Activated B cell treated with CpG ODN at 0.5 μM for 24 hours (primary cell): ENCODE data around the gene FUZ. TPM values are rescaled to one million over a fixed set of nuclear protein-coding genes. Genes with fewer than 3 reads are reported as not detected.

Source experiments
- ATAC-seq: fragments of 200-7000 bp; cut with Tn5 transposase; one replicate; pipeline ENCODE4 v1.10.0; 2021; ENCODE audit warnings: low read depth, mild to moderate bottlenecking, moderate library complexity
- CTCF ChIA-PET: fragments of 350-600 bp; sonication (Branson Sonifier 250); formaldehyde crosslinking; loops from one replicate; lab custom pipeline; 2021; ENCODE audit warnings: antibody characterized with exemption; lab: Charles Lee
- POLR2A ChIA-PET: fragments of 350-600 bp; sonication (Branson Sonifier 250); formaldehyde crosslinking; loops from one replicate; lab custom pipeline; 2021; ENCODE audit warnings: antibody characterized with exemption; lab: Charles Lee
- DNase-seq: peaks from one replicate; pipeline ENCODE4 v3.0.0; 2022
- H3K27ac Mint-ChIP-seq: one replicate; pipeline ENCODE4 v1.8.0; 2020; ENCODE audit warnings: mixed read lengths
- H3K27me3 Mint-ChIP-seq: one replicate; pipeline ENCODE4 v1.8.0; 2021; ENCODE audit warnings: mixed read lengths
- H3K36me3 Mint-ChIP-seq: one replicate; pipeline ENCODE4 v1.8.0; 2021; ENCODE audit warnings: low read depth, mixed read lengths
- H3K4me1 Mint-ChIP-seq: one replicate; pipeline ENCODE4 v1.8.0; 2021; ENCODE audit warnings: mixed read lengths
- H3K4me3 Mint-ChIP-seq: one replicate; pipeline ENCODE4 v1.8.0; 2020; ENCODE audit warnings: mild to moderate bottlenecking, mixed read lengths
- H3K9me3 Mint-ChIP-seq: one replicate; pipeline ENCODE4 v1.8.0; 2020; ENCODE audit warnings: mixed read lengths
- intact Hi-C: fragments of 100-400 bp; cut with micrococcal nuclease; formaldehyde crosslinking; loops from one replicate; pipeline ENCODE4 v1.15.1; 2024
- total RNA-seq: library from RNA; stranded (reverse); gene quantifications from 2 replicates; pipeline ENCODE4 v1.2.3, GENCODE V29; 2022
- TF ChIP-seq, protein P1 (sequence below): fragments of 200-600 bp; IDR thresholded peaks from one replicate; pipeline ENCODE4 v1.8.0; 2022; ENCODE audit warnings: antibody characterized with exemption, mild to moderate bottlenecking

Gene FUZ
- total RNA-seq, 1 donor from 2014 or later: 12.0 TPM

DNA sequence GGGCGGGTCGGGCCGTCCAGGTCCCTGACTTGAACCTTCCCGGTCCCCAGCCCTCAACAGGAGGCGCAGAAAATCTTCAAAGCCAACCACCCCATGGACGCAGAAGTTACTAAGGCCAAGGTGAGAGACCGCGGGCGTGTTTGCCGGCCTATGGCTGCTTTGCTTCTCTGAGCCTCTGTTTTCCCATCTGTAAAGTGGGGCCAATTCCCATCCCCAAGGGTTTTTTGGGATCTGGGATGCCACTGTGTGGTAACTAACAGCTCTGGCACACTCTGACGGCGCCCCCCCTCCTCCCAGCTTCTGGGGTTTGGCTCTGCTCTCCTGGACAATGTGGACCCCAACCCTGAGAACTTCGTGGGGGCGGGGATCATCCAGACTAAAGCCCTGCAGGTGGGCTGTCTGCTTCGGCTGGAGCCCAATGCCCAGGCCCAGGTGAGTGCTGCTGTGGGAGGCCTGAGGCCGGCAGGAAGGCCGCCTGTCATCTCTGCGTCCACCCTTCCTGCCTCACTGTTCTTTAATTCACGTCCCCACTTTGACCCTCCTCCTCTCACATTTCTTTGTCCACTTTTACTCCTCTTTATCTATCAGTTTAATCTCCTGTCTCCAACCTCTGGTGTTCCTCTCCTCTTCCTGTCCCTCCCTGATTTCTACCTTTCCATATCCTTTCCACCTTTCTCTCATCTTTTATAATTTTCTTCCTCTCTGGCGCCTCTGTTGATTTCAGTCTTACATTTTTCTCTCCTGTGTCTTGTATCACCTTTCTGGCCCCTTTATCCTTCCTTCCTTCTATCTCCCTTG, 7.1 kb downstream of the FUZ start:
- H3K27ac Mint-ChIP-seq: peak overlapping the region; percentile 47
- DNase-seq: no peak
- CTCF ChIA-PET: no interaction called here
- no peak overlapping the region for H3K4me3 Mint-ChIP-seq
- TF ChIP-seq, protein P1, sequence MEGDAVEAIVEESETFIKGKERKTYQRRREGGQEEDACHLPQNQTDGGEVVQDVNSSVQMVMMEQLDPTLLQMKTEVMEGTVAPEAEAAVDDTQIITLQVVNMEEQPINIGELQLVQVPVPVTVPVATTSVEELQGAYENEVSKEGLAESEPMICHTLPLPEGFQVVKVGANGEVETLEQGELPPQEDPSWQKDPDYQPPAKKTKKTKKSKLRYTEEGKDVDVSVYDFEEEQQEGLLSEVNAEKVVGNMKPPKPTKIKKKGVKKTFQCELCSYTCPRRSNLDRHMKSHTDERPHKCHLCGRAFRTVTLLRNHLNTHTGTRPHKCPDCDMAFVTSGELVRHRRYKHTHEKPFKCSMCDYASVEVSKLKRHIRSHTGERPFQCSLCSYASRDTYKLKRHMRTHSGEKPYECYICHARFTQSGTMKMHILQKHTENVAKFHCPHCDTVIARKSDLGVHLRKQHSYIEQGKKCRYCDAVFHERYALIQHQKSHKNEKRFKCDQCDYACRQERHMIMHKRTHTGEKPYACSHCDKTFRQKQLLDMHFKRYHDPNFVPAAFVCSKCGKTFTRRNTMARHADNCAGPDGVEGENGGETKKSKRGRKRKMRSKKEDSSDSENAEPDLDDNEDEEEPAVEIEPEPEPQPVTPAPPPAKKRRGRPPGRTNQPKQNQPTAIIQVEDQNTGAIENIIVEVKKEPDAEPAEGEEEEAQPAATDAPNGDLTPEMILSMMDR: no peak
- no peaks in the 10 kb centered on the region for H3K9me3 Mint-ChIP-seq
- H3K36me3 Mint-ChIP-seq: peaks cover 36% of the 10 kb centered on the region
- peaks cover 33% of the 10 kb centered on the region for H3K4me1 Mint-ChIP-seq
- intact Hi-C loops: no loop called here
- POLR2A ChIA-PET: no interaction called here
- H3K27me3 Mint-ChIP-seq: no peaks in the 10 kb centered on the region
- no peak for ATAC-seq

DNA sequence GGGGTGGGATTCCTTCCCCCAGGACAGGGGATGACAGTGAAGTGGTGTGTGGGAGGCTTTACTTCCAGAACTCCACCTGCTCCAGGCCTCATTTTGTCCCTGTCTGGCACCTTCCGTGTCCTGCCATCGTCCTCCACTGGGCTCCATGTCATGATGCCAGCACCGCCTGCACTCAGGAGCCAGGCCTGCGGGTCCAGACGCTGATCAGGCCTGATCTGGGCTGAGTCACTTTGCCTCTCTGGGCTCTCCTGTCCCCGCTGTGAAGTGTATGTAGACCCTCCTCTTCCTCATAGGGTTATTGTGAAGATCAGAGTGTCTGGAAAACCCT, 9.6 kb downstream of the FUZ start:
- Mint-ChIP-seq H3K9me3 (no peaks in the 10 kb centered on the region), H3K27me3 (no peaks in the 10 kb centered on the region), H3K27ac (no peak overlapping the region), H3K4me1 (peaks cover 20% of the 10 kb centered on the region), H3K4me3 (no peak overlapping the region), H3K36me3 (peaks cover 59% of the 10 kb centered on the region)
- intact Hi-C loops: no loop called here
- ChIA-PET CTCF (no interaction called here), POLR2A (no interaction called here)
- DNase-seq (no peak), ATAC-seq (no peak)
- TF ChIP-seq, protein P1: no peak

DNA sequence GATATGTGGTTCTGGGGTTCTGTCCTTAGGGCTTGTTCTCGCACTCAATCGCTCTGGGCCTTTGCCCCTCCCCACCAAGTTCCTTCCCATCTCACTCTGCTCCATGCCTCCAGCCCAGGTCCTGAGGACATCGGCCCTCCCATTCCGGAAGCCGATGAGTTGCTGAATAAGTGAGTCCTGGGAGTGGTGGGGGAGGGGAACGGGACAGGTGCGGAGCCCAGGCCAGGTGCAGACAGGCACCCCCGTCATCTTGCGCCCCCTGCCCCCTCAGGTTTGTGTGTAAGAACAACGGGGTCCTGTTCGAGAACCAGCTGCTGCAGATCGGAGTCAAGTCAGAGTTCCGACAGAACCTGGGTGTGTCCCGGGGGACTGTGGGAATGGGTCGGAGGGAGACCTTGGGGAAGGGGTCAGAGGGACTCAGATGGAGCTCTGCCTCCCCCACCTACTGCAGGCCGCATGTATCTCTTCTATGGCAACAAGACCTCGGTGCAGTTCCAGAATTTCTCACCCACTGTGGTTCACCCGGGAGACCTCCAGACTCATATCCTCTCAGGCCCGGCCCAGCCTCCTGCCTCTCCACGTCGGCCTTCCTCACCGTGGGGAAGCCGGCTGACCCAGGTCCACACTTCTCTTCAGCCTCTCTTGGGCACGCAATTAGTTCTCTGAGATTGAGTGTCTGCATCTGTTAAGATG, 10.1 kb downstream of the FUZ start:
- no peaks in the 10 kb centered on the region for H3K27me3 Mint-ChIP-seq
- no peak overlapping the region for H3K27ac Mint-ChIP-seq
- intact Hi-C loops: no loop called here
- H3K4me3 Mint-ChIP-seq: no peak overlapping the region
- POLR2A ChIA-PET: no interaction called here
- ATAC-seq (no peak), DNase-seq (no peak)
- CTCF ChIA-PET: no interaction called here
- H3K9me3 Mint-ChIP-seq: no peaks in the 10 kb centered on the region
- peaks cover 64% of the 10 kb centered on the region for H3K36me3 Mint-ChIP-seq
- peaks cover 16% of the 10 kb centered on the region for H3K4me1 Mint-ChIP-seq
- TF ChIP-seq, protein P1: no peak

DNA sequence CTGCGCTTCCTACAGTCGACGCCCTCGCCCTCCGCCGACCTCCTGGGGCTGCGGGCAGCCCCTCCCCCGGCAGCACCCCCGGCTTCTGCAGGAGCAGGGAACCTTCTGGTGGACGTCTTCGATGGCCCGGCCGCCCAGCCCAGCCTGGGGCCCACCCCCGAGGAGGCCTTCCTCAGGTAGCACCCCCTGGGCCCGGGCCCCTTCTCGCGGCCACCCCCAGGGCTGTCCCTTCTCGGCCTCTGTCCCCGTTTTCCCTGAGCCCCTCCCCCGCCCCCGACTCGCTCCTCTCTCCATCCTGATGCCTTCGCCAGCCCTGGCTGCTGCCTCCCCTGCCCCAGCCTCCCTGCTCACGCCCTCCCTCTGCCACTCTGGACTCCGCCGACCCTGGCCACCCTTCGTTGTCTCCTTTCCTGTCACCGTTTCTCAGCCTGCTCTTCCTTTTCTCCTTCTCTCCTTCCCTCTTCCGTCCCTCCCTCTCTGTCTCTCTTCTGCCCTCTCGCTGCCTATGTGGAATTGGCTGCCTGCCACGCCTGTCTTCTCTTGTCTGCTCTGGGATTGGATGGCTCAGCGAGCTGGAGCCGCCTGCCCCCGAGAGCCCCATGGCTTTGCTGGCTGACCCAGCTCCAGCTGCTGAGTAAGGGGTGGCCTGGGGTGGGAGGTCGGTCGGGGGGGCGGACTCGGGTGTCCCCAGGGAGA, 11.0 kb downstream of the FUZ start:
- TF ChIP-seq, protein P1: no peak
- no peak for ATAC-seq
- CTCF ChIA-PET: no interaction called here

DNA sequence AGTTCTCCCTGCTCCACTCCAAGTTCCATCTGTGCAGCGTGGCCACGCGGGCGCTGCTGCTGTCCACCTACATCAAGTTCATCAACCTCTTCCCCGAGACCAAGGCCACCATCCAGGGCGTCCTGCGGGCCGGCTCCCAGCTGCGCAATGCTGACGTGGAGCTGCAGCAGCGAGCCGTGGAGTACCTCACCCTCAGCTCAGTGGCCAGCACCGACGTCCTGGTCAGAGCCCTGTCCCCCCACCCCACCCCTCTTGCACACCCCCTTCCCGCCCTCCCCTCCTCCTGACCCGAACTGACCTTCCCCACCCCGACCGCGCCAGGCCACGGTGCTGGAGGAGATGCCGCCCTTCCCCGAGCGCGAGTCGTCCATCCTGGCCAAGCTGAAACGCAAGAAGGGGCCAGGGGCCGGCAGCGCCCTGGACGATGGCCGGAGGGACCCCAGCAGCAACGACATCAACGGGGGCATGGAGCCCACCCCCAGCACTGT, 11.6 kb downstream of the FUZ start:
- DNase-seq: no peak
- ChIA-PET CTCF (no interaction called here), POLR2A (interaction anchor here (0.5 kb wide), 1 partner anchor 9 kb away, joined by 4 read pairs; no protein-coding TSS in a partner anchor)
- Mint-ChIP-seq H3K4me1 (peaks cover 3% of the 10 kb centered on the region), H3K27ac (no peak overlapping the region), H3K27me3 (no peaks in the 10 kb centered on the region), H3K9me3 (no peaks in the 10 kb centered on the region), H3K4me3 (no peak overlapping the region), H3K36me3 (peaks cover 77% of the 10 kb centered on the region)
- intact Hi-C loops: no loop called here
- TF ChIP-seq, protein P1: no peak
- ATAC-seq: no peak

More for the DNA sequence above, 11.0 kb downstream of the FUZ start:
- no peak overlapping the region for H3K4me3 Mint-ChIP-seq
- intact Hi-C loops: no loop called here
- H3K27ac Mint-ChIP-seq: no peak overlapping the region
- no peaks in the 10 kb centered on the region for H3K9me3 Mint-ChIP-seq
- POLR2A ChIA-PET: interaction anchor here (0.5 kb wide), 1 partner anchor 8 kb away, joined by 4 read pairs; no protein-coding TSS in a partner anchor
- peaks cover 71% of the 10 kb centered on the region for H3K36me3 Mint-ChIP-seq
- no peaks in the 10 kb centered on the region for H3K27me3 Mint-ChIP-seq
- peaks cover 8% of the 10 kb centered on the region for H3K4me1 Mint-ChIP-seq
- no peak for DNase-seq
